GM10248 (cell line): Measurements from ENCODE around the gene NPAS2.

Experiments
- CTCF ChIA-PET: fragments of 300-600 bp; sonication (Branson Sonifier 250); formaldehyde crosslinking; extraction: SDS; loops from one replicate; lab custom pipeline; 2021; ENCODE audit warnings: antibody characterized with exemption; lab: Yijun Ruan, JAX
- POLR2A ChIA-PET: fragments of 350-650 bp; sonication (Branson Sonifier 250); formaldehyde crosslinking; extraction: SDS; loops from one replicate; lab custom pipeline; 2020; ENCODE audit warnings: antibody characterized with exemption; lab: Yijun Ruan, JAX
- DNase-seq: peaks from one replicate; pipeline ENCODE4 v3.0.0; 2012; ENCODE audit errors: extremely low spot score
- TF ChIP-seq, protein P1 (sequence below): IDR thresholded peaks from 2 replicates; pipeline ENCODE4 v1.5.1; 2012; ENCODE audit warnings: mild to moderate bottlenecking, low read depth; ENCODE audit errors: extremely low read depth, missing control alignments, control extremely low read depth

The NPAS2 gene

DNA sequence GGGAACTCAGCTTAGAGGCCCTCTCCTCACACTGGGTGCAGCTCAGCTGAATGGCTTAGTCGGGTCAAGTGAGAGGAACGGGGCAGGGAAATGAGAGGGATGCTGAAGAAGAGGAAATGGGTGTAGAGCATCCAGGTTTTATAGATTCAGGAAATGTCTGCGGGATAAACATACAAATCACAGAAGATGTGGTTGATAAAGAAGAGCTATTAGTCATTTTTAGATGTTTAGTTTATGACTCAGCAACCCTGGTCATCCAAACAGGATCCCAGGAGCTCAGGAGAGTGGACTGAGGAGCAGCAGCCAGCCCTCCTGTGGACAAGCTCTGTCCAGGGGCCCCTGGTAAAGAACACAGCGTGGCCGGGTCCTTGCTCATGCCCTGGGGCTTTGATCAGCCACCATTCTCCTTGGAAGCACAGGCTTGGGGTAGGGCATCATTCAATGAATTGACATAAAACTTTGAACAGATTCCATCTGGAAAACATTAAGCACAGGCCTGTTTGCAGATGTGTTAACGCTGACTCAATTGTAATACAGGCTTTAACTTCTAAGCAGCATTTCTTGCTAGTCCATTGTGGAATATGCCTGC, 83.0 kb downstream of the NPAS2 start:
- DNase-seq: no peak
- TF ChIP-seq, protein P1, sequence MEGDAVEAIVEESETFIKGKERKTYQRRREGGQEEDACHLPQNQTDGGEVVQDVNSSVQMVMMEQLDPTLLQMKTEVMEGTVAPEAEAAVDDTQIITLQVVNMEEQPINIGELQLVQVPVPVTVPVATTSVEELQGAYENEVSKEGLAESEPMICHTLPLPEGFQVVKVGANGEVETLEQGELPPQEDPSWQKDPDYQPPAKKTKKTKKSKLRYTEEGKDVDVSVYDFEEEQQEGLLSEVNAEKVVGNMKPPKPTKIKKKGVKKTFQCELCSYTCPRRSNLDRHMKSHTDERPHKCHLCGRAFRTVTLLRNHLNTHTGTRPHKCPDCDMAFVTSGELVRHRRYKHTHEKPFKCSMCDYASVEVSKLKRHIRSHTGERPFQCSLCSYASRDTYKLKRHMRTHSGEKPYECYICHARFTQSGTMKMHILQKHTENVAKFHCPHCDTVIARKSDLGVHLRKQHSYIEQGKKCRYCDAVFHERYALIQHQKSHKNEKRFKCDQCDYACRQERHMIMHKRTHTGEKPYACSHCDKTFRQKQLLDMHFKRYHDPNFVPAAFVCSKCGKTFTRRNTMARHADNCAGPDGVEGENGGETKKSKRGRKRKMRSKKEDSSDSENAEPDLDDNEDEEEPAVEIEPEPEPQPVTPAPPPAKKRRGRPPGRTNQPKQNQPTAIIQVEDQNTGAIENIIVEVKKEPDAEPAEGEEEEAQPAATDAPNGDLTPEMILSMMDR: no peak
- POLR2A ChIA-PET: no interaction called here
- CTCF ChIA-PET: interaction anchor here (1.2 kb wide), 1 partner anchor 10 kb away, joined by 3 read pairs; no protein-coding TSS in a partner anchor

DNA sequence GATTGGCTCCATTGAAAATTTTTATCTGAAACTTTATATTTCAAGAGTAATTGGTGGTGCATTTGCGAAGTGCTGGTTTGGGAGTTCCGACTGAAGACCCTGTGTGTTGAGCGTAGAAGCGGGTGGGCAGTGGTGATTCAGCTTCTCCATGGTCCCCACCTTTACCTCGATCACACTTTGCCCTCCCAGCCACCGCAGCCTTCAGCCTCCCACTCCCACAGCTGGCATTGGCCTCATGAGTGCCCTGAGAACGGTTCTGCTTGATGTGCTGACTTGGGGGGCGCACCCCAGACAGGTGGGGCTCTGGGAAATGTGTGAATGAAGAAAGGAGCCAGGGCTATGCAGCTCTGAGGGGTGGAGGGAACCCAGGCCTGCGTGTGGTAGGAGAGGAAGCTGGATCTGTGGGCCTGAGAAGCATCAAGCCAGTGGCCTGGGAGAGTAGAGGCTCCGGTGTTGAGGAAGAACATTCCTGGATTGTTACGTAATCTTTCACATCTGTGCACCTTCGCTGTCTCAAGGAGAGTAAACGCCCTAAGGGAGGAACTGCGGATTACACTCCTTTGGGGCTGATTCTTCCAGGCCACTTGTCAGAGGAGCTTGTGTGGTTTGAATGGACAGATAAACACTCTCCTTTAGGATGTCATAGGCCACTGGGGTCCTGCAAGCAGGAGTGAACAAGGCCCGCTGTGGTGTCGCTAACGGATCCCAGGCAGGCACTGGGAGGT, 83.8 kb downstream of the NPAS2 start:
- POLR2A ChIA-PET: no interaction called here
- DNase-seq: no peak
- CTCF ChIA-PET: interaction anchor here (1.2 kb wide), 1 partner anchor 8 kb away, joined by 4 read pairs; no protein-coding TSS in a partner anchor
- TF ChIP-seq, protein P1: no peak

DNA sequence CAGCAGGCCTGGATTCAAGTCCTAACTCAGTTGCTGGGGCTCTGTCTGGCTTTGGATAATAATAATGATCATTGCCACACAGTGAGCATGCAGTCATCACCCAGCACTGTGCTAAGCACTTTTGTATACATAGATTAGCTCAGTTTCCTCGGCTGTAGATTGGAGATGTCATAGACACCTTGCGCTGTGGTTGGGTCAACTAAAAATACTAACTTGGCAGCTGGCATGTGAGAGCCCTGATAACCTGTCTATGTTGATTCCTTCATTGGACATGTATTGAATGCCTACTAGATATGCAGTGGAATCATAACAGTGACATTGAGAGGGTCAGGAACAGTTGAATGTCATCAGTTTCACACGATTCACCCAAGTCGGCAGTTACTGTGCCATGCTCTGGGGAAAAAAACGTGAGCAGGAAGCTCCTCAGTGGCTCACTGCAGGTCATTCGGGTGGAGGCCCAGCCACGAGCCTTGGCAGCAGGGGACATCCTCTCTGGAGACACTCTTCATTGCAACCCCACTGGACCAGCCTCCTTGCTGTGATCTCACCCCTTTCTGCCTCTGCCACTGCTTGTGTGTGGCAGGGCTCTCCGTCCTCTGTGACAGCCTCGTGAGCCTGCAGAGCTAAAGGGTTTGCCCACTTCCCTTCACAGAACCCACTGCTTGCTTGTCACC, 85.3 kb downstream of the NPAS2 start:
- CTCF ChIA-PET: interaction anchor here (0.8 to 1.2 kb wide), 3 partner anchors 10 to 14 kb away, joined by 3 to 6 read pairs (median 4); no protein-coding TSS in a partner anchor
- TF ChIP-seq, protein P1: no peak

DNA sequence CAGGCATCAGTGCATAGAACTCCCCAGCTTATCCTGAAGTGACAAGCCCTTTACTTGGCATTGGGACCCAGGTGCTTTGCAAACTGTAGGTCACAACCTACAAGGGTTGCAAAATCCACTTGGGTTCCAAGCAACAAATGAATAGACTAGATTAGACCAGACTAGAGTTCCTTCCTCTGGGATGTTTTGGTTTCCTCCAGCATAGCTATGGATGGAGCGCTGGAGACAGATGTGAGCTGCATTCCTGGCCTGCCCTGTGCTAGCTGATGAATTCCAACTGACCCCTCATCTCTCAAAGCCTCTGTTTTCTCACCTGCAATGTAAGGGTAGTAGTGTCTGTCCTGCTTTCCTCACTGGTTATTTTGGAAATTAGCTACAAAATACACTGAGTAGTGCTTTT, 86.2 kb downstream of the NPAS2 start:
- CTCF ChIA-PET: interaction anchor here (0.8 to 1.1 kb wide), 2 partner anchors 9 to 20 kb away, joined by 3 read pairs; no protein-coding TSS in a partner anchor
- TF ChIP-seq, protein P1: no peak
- no peak for DNase-seq
- POLR2A ChIA-PET: no interaction called here

More for the DNA sequence above, 85.3 kb downstream of the NPAS2 start:
- DNase-seq: no peak
- POLR2A ChIA-PET: no interaction called here

DNA sequence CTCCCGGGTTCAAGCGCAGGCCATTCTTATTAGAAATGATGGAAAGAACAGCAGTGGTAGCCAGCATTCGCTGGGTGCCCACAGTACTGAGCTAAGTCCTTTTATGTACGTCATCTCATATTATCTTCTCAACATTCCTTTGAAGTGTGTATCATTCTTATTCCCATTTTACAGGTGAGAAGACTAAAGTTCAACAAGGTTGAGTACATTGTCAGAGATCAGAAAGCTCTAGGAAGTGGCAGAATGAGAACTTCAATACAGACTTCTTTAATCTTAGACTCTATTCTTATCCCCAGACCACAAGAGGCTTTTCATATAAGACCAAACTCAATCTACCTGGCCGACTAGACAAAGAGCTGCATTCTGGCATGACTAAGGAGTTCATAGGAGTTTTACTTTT, 86.7 kb downstream of the NPAS2 start:
- CTCF ChIA-PET: interaction anchor here (1.1 kb wide), 1 partner anchor 21 kb away, joined by 3 read pairs; no protein-coding TSS in a partner anchor
- TF ChIP-seq, protein P1: no peak
- POLR2A ChIA-PET: no interaction called here
- DNase-seq: no peak

DNA sequence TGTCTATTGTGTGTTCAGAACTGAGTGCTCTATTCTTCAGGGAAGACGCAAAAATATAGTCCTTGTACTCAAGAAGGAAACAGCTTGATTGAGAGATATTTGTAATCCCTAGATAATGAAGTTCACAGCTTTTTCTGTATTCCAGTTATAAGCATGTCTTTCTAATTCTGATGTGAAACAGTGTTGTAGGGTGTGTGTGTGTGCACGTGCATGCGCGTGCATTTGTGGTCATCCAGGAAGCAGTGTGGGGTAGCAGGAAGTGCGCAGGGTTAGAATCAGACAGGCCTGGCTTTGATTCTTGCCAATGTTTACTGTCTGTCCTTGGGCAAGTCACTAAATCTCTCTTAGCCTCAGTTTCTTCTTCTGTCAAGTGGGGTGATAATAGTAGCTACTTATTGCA, 87.9 kb downstream of the NPAS2 start:
- POLR2A ChIA-PET: no interaction called here
- no peak for DNase-seq
- CTCF ChIA-PET: no interaction called here
- TF ChIP-seq, protein P1: no peak
